Heart left ventricle (tissue), 13 donors: Measurements from ENCODE around the gene TMEM204.
A peak's percentile ranks its signal among the peaks of the same experiment; 100 is the strongest.

ENCODE experiments used
- CTCF ChIP-seq, 12 donors: fragments of 200-600 bp; sonication (generic) in 4 of 12; IDR thresholded peaks; one replicate each; pipeline versions ENCODE4 v1.5.0 to v1.8.0; 2018 to 2022; ENCODE audit warnings: antibody characterized with exemption in 12 of 12, mild to moderate bottlenecking in 5 of 12
- POLR2A ChIP-seq, 2 donors: fragments of 450-650 bp; IDR thresholded peaks; one replicate each; pipeline ENCODE4 v1.6.1; 2017; ENCODE audit warnings: antibody characterized with exemption in 2 of 2, mild to moderate bottlenecking in 2 of 2, moderate library complexity in 2 of 2
- donor health status: ischemic (EF 13 %, LVEDD 7.1; RV severe dilation, severe dysfunction).
- donor health status: DM: no; HTN: yes; CAD: no.
- donor health status: DM: no; HTN: no; CAD: no.
- donor health status: ischemic (EF 25% LVEDD 6.9; RV normal size, moderate dysfunction).
- donor health status: ischemic (EF 25% LVEDD 5.7; RV mildly dilated, moderate dysfunction).
- donor health status: ischemic (EF 35%, LVEDD 5.7; RV mildly dilated, moderate dysfunction).
- donor health status: nonischemic (EF 11% LVEDD 7.7; RV severe dilation, severe dysfunction).
- donor health status: DM: yes; HTN: yes; CAD: no.
- donor health status: PGD.
- donor health status: ischemic (EF 29% LVEDD 5.4; RV normal size, mild dysfunction).
- donor health status: nonischemic (EF 23%, LVEDD 6.1; RV moderate dilation, normal function).

GRCh38 chr16:1583180-1583579 lies 49.7 kb downstream of the TMEM204 start:
- no peak for TF ChIP-seq POLR2A (IDR thresholded peaks at IDR 0.05)
- TF ChIP-seq CTCF (IDR thresholded peaks at IDR 0.05): peak in 1 of 12 donors; percentile 8
